Natural killer cell (primary cell): ENCODE data around the gene UNC13B. TPM values are rescaled to one million over a fixed set of nuclear protein-coding genes. Genes with fewer than 3 reads are reported as not detected.

Source experiments
- ATAC-seq, 3 donors: fragments of 150-1000 bp in 2 of 3; fragments of 200-7000 bp in 1 of 3; cut with Tn5 transposase; 1 replicate in 1 of 3; 2 replicates in 2 of 3; pipeline ENCODE4 v1.10.0; 2021; ENCODE audit warnings: mild to moderate bottlenecking in 2 of 3, moderate library complexity in 2 of 3
- DNase-seq, 2 donors: peaks; one replicate each; pipeline versions ENCODE4 v3.0.0 to v3.0.0-alpha.2; 2013 to 2021; ENCODE audit warnings: mixed read lengths in 1 of 2
- H3K27ac ChIP-seq: one replicate; pipeline ENCODE4 v1.5.1; 2013; ENCODE audit warnings: mild to moderate bottlenecking, low read length
- H3K27me3 ChIP-seq: one replicate; pipeline ENCODE4 v1.6.1; 2013; ENCODE audit warnings: low read length; ENCODE audit not compliant: control insufficient read depth, insufficient read depth
- H3K36me3 ChIP-seq: one replicate; pipeline ENCODE4 v1.6.1; 2013; ENCODE audit warnings: low read length; ENCODE audit not compliant: control insufficient read depth, insufficient read depth
- H3K4me1 ChIP-seq: one replicate; pipeline ENCODE4 v1.6.1; 2013; ENCODE audit warnings: low read length; ENCODE audit not compliant: control insufficient read depth, insufficient read depth
- H3K4me3 ChIP-seq: one replicate; pipeline ENCODE4 v1.5.1; 2013; ENCODE audit warnings: low read length
- H3K9me3 ChIP-seq: one replicate; pipeline ENCODE4 v1.6.1; 2013; ENCODE audit warnings: low read length; ENCODE audit not compliant: control insufficient read depth, insufficient read depth
- H3K27ac Mint-ChIP-seq, 2 donors: one replicate each; pipeline ENCODE4 v1.8.0; 2022; ENCODE audit warnings: mild to moderate bottlenecking in 2 of 2, mixed read lengths in 2 of 2, moderate library complexity in 1 of 2
- H3K27me3 Mint-ChIP-seq, 2 donors: one replicate each; pipeline ENCODE4 v1.8.0; 2022; ENCODE audit warnings: low read depth in 2 of 2, mixed read lengths in 2 of 2
- H3K36me3 Mint-ChIP-seq: one replicate; pipeline ENCODE4 v1.8.0; 2022; ENCODE audit warnings: mixed read lengths
- H3K4me1 Mint-ChIP-seq, 2 donors: one replicate each; pipeline ENCODE4 v1.8.0; 2022; ENCODE audit warnings: mixed read lengths in 2 of 2
- H3K4me3 Mint-ChIP-seq: one replicate; pipeline ENCODE4 v1.8.0; 2022; ENCODE audit warnings: mild to moderate bottlenecking, moderate library complexity, mixed read lengths
- H3K9me3 Mint-ChIP-seq, 2 donors: one replicate each; pipeline ENCODE4 v1.8.0; 2022; ENCODE audit warnings: mixed read lengths in 2 of 2
- CTCF ChIP-seq: fragments of 200-600 bp; IDR thresholded peaks from one replicate; pipeline ENCODE4 v1.8.0; 2022; ENCODE audit warnings: antibody characterized with exemption
- WGBS: methylation state at CpG from one replicate; pipeline ENCODE4 v1.1.7; 2013; ENCODE audit warnings: missing lambda C conversion rate; ENCODE audit not compliant: insufficient coverage; 5-methylcytosine and 5-hydroxymethylcytosine counted together
- intact Hi-C: fragments of 100-400 bp; cut with micrococcal nuclease; formaldehyde crosslinking; loops from one replicate; pipeline ENCODE4 v1.14.2; 2022
- total RNA-seq, 4 donors: library from RNA; stranded (reverse); fragments of 120-200 nt in 1 of 4; gene quantifications; one replicate each; pipeline versions ENCODE4 v1.2.3 to v1.2.4, GENCODE V29; 2013 to 2022

UNC13B gene
- total RNA-seq, 3 donors from 2014 or later (not counting 1 experiment from before 2014, with no cell fraction given) = 0.21 to 0.78 (median 0.27) TPM

- Histone ChIP-seq H3K36me3 (no peaks in the 10 kb centered on the region), H3K27ac (no peak overlapping the region), H3K4me1 (no peaks in the 10 kb centered on the region), H3K9me3 (no peaks in the 10 kb centered on the region), H3K4me3 (no peak overlapping the region), H3K27me3 (no peaks in the 10 kb centered on the region)
- H3K9me3 Mint-ChIP-seq = no peaks in the 10 kb centered on the region
- WGBS = 88% methylated on average over 6 of the region's 6 CpGs
- no peaks in the 10 kb centered on the region for H3K4me1 Mint-ChIP-seq
- no peak overlapping the region for H3K4me3 Mint-ChIP-seq
- H3K36me3 Mint-ChIP-seq = no peaks in the 10 kb centered on the region
- intact Hi-C loops = no loop called here
- peaks cover 7 to 8% of the 10 kb centered on the region in 2 donors for H3K27me3 Mint-ChIP-seq
- DNase-seq (no peak), ATAC-seq (no peak)
- no peak for TF ChIP-seq CTCF
- H3K27ac Mint-ChIP-seq = no peak overlapping the region
Measured at GRCh38 chr9:35168963-35169362, 7.2 kb downstream of the UNC13B start.

GRCh38 chr9:35172878-35173277, 11.1 kb downstream of the UNC13B start:
- no peak overlapping the region for H3K4me3 ChIP-seq
- H3K27me3 Mint-ChIP-seq = peaks cover 0 to 5% of the 10 kb centered on the region in 2 donors

GRCh38 chr9:35177520-35177919, 15.7 kb downstream of the UNC13B start:
- H3K27me3 ChIP-seq = no peaks in the 10 kb centered on the region
- H3K9me3 ChIP-seq = no peaks in the 10 kb centered on the region
- no peaks in the 10 kb centered on the region for H3K36me3 Mint-ChIP-seq
- no peaks in the 10 kb centered on the region for H3K9me3 Mint-ChIP-seq
- ATAC-seq (no peak), DNase-seq (no peak)
- no peak overlapping the region for H3K4me3 ChIP-seq
- intact Hi-C loops = no loop called here
- H3K36me3 ChIP-seq = no peaks in the 10 kb centered on the region
- no peak overlapping the region for H3K27ac Mint-ChIP-seq
- no peaks in the 10 kb centered on the region for H3K4me1 Mint-ChIP-seq
- H3K4me1 ChIP-seq = no peaks in the 10 kb centered on the region
- no peak overlapping the region for H3K4me3 Mint-ChIP-seq
- no peak overlapping the region for H3K27ac ChIP-seq
- no peak for TF ChIP-seq CTCF
- peaks cover 0 to 5% of the 10 kb centered on the region in 2 donors for H3K27me3 Mint-ChIP-seq

More at GRCh38 chr9:35172878-35173277, 11.1 kb downstream of the UNC13B start:
- Mint-ChIP-seq H3K36me3 (no peaks in the 10 kb centered on the region), H3K9me3 (no peaks in the 10 kb centered on the region), H3K4me3 (no peak overlapping the region), H3K27ac (no peak overlapping the region), H3K4me1 (no peaks in the 10 kb centered on the region)
- WGBS = 54% methylated on average over 2 of the region's 2 CpGs
- TF ChIP-seq CTCF = no peak
- Histone ChIP-seq H3K9me3 (no peaks in the 10 kb centered on the region), H3K27ac (no peak overlapping the region), H3K4me1 (no peaks in the 10 kb centered on the region), H3K36me3 (no peaks in the 10 kb centered on the region), H3K27me3 (no peaks in the 10 kb centered on the region)
- no peak for DNase-seq
- intact Hi-C loops = no loop called here
- ATAC-seq = no peak
